Activated T-helper 1 cell treated with anti-CD3 and anti-CD28 coated beads, Interleukin-12 subunit alpha, Interleukin-12 subunit beta, Interleukin-2, Interleukin-4 antibody, amounts not matched to agents 30 ng/mL and 10 ng/mL and 1 ng/mL, durations not matched to agents 14 hours and 24 hours and 36 hours (primary cell): ENCODE measurements around the gene SELENOI. TPM values are rescaled to one million over a fixed set of nuclear protein-coding genes. Genes with fewer than 3 reads are reported as not detected.
"Not testable (repeated sequence)": the region's sequence is repeated elsewhere in the genome, so short reads cannot be mapped to it uniquely, and the experiment has no call there.

ENCODE experiments used
- DNase-seq: peaks from one replicate; pipeline ENCODE4 v3.0.0; 2021; ENCODE audit warnings: low spot score
- H3K27ac Mint-ChIP-seq: one replicate; pipeline ENCODE4 v1.8.0; 2021; ENCODE audit warnings: mild to moderate bottlenecking, mixed read lengths
- H3K27me3 Mint-ChIP-seq: one replicate; pipeline ENCODE4 v1.8.0; 2022; ENCODE audit warnings: mild to moderate bottlenecking, moderate library complexity, mixed read lengths; ENCODE audit not compliant: insufficient read depth
- H3K36me3 Mint-ChIP-seq: one replicate; pipeline ENCODE4 v1.8.0; 2021; ENCODE audit warnings: low read depth, mixed read lengths
- H3K4me1 Mint-ChIP-seq: one replicate; pipeline ENCODE4 v1.8.0; 2021; ENCODE audit warnings: low read depth, mixed read lengths
- H3K4me3 Mint-ChIP-seq: one replicate; pipeline ENCODE4 v1.8.0; 2021; ENCODE audit warnings: mild to moderate bottlenecking, moderate library complexity, mixed read lengths
- H3K9me3 Mint-ChIP-seq: one replicate; pipeline ENCODE4 v1.8.0; 2021; ENCODE audit warnings: mixed read lengths
- intact Hi-C: fragments of 100-400 bp; cut with micrococcal nuclease; formaldehyde crosslinking; loops from one replicate; pipeline ENCODE4 v1.15.1; 2024
- total RNA-seq: library from RNA; stranded (reverse); gene quantifications from 2 replicates; pipeline ENCODE4 v1.2.3, GENCODE V29; 2022

Gene SELENOI
- total RNA-seq, 1 donor from 2014 or later, result 68.2 TPM

DNA sequence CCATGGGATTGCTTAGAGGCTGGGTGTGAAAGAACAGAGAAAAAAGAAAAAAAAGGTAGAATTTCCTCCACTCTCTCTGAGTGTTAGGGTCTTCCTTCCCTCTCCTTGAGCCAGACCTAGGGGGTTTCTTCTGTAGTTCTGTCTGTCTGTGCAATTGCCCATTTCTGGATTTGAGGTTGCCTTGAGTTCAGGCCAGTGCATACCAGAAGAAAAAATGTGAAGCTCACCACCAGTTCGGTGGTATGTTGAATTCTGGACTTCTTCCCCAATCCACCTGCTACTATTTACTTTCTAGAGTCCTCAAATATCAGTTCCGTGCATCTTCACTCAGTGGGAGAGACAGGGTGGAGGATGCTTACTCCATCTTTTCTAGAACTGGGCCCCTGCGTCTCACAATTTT lies 15.3 kb upstream of the SELENOI start:
- no peaks in the 10 kb centered on the region for H3K9me3 Mint-ChIP-seq

DNA sequence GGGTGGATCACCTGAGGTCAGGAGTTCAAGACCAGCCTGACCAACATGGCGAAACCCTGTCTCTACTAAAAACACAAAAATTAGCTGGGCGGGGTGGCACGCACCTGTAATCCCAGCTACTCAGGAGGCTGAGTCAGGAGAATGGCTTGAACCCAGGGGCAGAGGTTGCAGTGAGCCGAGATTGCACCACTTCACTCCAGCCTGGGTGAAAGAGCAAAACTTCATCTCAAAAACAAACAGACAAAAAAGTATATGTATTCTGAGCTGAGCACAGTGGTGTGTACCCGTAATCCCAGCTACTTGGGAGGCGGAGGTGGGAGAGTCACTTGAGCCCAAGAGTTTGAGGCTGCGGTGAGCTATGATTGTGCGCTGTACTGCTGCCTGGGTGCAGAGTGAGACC lies 14.6 kb upstream of the SELENOI start:
- not testable (repeated sequence) for H3K9me3 Mint-ChIP-seq, H3K36me3 Mint-ChIP-seq, H3K27me3 Mint-ChIP-seq, H3K27ac Mint-ChIP-seq, H3K4me3 Mint-ChIP-seq, DNase-seq
- intact Hi-C loops, result loop anchor here (2.0 to 5.0 kb wide), 4 partner anchors 13 to 159 kb away; partner anchors contain the start of gene GAREM2
- H3K4me1 Mint-ChIP-seq, result peaks cover 13% of the 10 kb centered on the region

More for the DNA sequence above, 15.3 kb upstream of the SELENOI start:
- Mint-ChIP-seq H3K36me3 (no peaks in the 10 kb centered on the region), H3K27ac (no peak overlapping the region), H3K27me3 (no peaks in the 10 kb centered on the region), H3K4me3 (no peak overlapping the region), H3K4me1 (peaks cover 13% of the 10 kb centered on the region)
- intact Hi-C loops, result loop anchor here (1.0 to 5.0 kb wide), 6 partner anchors 14 to 158 kb away; partner anchors contain the start of gene GAREM2
- DNase-seq, result no peak

DNA sequence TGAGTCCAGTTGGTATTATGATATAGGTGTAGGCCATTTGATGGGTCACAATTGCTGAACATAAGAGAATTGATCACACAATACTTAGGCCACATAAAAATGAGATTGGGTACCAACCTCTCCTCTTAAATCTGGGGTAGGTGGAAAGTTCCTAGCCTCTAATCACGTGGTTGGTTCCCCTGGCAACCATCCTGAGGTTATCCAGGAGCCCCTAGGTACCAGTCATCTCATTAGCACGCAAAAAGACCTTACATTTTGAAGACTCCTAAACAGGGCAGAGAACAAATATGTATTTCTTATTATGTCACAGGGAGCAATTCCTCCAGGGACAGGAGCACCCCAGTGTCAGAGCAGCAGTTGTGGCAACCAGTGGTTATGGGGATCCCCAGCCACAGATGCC lies 12.7 kb upstream of the SELENOI start:
- no peaks in the 10 kb centered on the region for H3K27me3 Mint-ChIP-seq
- no peak overlapping the region for H3K27ac Mint-ChIP-seq
- intact Hi-C loops, result loop anchor here (5.0 kb wide), 1 partner anchor 161 kb away; the partner anchor contains the start of gene GAREM2
- H3K4me3 Mint-ChIP-seq, result no peak overlapping the region
- peaks cover 20% of the 10 kb centered on the region for H3K4me1 Mint-ChIP-seq
- no peaks in the 10 kb centered on the region for H3K9me3 Mint-ChIP-seq
- DNase-seq, result no peak
- no peaks in the 10 kb centered on the region for H3K36me3 Mint-ChIP-seq

DNA sequence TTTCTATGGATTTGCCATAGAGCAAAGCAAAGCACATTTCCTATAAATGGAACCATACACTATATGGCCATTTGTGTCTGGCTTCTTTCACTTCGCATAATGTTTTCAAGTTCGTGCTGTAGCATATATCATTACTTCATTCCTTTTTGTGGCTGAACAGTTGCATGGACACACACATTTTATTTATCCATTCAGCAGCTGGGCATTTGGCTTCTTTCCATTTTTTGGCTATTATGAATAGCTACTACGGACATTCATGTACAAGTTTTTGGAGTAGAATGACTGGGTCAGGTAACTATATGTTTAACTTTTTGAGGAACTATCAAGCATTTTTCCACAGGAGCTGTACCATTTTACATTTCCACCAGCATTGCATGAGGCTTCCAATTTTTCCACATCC lies 10.7 kb upstream of the SELENOI start:
- Mint-ChIP-seq H3K4me1 (peaks cover 13% of the 10 kb centered on the region), H3K9me3 (no peaks in the 10 kb centered on the region), H3K27ac (no peak overlapping the region), H3K4me3 (no peak overlapping the region), H3K27me3 (no peaks in the 10 kb centered on the region), H3K36me3 (no peaks in the 10 kb centered on the region)
- intact Hi-C loops, result no loop called here
- no peak for DNase-seq

DNA sequence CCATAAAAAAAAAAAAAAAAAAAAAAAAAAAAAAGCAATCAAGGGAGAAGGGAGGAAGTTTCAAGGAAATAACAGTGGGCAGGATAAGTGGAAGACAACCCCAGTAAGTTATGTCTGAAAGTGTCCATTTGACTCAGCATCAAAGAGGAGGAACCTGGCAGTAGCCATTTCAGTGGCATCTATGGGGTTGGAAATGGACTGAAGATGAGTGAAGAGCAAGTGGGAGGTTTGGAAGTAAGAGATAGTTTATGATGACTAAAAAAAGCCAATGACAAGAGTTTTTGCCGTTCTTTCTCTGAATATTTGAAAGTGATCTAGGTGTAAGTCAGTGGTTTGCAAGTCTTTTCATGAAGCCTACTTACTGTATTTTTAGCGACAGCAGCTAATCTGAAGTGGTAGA lies 9.2 kb upstream of the SELENOI start:
- Mint-ChIP-seq H3K9me3 (no peaks in the 10 kb centered on the region), H3K4me1 (peaks cover 11% of the 10 kb centered on the region), H3K27ac (no peak overlapping the region), H3K4me3 (no peak overlapping the region), H3K36me3 (no peaks in the 10 kb centered on the region), H3K27me3 (no peaks in the 10 kb centered on the region)
- intact Hi-C loops, result no loop called here
- DNase-seq, result no peak

DNA sequence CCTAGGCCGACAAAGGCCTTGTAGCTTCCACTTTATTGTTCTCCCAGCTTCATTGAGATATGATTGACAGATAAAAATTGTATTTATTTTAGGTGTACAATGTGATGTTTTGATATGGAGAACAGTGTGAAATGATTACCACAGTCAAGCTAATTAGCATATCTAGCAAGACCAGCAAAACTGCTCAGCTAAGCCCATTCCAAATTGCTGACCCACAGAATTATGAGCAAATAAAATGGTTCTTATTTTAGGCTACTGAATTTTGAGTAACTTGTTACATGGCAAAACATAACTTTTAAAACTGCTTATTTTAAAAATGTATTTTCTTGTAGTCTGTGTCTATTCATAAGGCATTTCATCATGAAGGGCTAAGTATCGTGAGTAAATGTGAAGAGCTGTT lies 8.6 kb upstream of the SELENOI start:
- Mint-ChIP-seq H3K4me1 (peaks cover 11% of the 10 kb centered on the region), H3K9me3 (no peaks in the 10 kb centered on the region), H3K36me3 (no peaks in the 10 kb centered on the region), H3K27me3 (no peaks in the 10 kb centered on the region), H3K4me3 (no peak overlapping the region), H3K27ac (no peak overlapping the region)
- no peak for DNase-seq
- intact Hi-C loops, result no loop called here

DNA sequence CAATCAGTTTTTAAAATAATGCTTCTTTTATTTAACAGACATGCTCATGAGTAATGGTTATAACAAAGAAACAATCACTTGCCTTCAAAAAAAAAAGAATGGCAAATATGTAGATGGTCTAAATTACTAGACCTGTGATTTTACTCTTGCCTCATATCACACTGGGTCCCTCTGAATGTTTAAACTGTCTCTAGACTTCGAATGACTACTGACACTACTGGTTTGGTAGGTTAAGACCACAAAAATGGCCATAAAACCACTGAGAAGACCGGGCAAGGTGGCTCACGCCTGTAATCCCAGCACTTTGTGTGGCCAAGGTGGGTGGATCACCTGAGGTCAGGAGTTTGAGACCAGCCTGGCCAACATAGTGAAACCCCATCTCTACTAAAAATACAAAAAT lies 5.1 kb upstream of the SELENOI start:
- no peak overlapping the region for H3K27ac Mint-ChIP-seq

DNA sequence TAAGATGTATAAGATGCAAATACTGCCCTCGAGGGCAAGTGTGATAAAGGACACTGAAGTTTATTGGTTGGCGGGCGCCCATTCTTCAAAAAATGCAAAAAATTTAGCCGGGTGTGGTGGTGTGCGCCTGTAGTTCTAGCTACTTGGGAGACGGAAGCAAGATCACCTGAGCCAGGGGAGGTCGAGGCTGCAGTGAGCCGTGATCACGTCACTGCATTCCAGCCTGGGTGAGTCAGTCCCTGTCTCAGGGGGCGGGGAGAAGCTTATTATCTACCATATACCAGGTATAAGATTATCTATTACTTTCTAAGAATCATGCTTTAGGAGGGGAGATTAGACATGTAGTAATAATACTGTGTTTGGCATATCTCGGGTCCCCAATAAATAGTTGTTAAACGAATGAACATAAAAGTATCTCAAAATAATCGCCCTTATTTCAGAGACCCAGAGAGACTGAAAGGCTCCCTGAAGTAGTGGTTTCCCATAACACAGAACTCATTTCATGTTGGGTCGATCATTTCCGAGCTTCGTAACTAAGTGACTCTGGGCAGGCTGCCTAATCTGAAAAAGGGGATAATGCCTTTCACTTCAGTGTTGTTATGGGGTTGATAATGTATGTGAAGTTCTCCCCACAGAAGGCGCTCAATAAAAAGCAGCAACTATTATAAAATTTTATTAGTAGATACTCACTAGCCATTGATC lies 1.2 kb upstream of the SELENOI start:
- Mint-ChIP-seq H3K27ac (peak overlapping the region; percentile 98), H3K9me3 (no peaks in the 10 kb centered on the region), H3K36me3 (peaks cover 10% of the 10 kb centered on the region), H3K27me3 (no peaks in the 10 kb centered on the region), H3K4me1 (peaks cover 31% of the 10 kb centered on the region), H3K4me3 (peak overlapping the region; percentile 99)
- intact Hi-C loops, result loop anchor here (1.0 to 5.0 kb wide), 8 partner anchors 14 to 1302 kb away; partner anchors contain the start of genes AGBL5, ASXL2, CENPA and EFR3B
- no peak for DNase-seq

More for the DNA sequence above, 5.1 kb upstream of the SELENOI start:
- Mint-ChIP-seq H3K4me3 (no peak overlapping the region), H3K27me3 (no peaks in the 10 kb centered on the region), H3K36me3 (peaks cover 3% of the 10 kb centered on the region), H3K9me3 (no peaks in the 10 kb centered on the region), H3K4me1 (peaks cover 20% of the 10 kb centered on the region)
- DNase-seq, result no peak
- intact Hi-C loops, result no loop called here

DNA sequence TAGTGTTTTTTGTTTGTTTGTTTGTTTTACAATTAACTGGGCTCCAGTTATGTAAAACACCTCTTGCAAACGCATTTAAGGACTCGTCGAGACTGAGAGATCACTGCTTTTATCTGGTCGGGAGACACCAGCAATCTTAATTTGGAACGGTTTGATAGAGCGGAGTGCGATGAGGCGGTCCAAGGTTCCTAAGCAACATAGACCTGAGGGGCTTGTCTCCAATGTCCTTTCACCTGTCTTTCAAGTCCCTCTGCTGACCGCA lies 729 bp upstream of the SELENOI start:
- intact Hi-C loops, result loop anchor here (1.0 to 5.0 kb wide), 8 partner anchors 14 to 1303 kb away; partner anchors contain the start of genes AGBL5, ASXL2, CENPA and EFR3B
- H3K4me3 Mint-ChIP-seq, result peak overlapping the region; percentile 99
- peak overlapping the region; percentile 98 for H3K27ac Mint-ChIP-seq
- H3K4me1 Mint-ChIP-seq, result peaks cover 31% of the 10 kb centered on the region
- no peaks in the 10 kb centered on the region for H3K9me3 Mint-ChIP-seq
- DNase-seq, result no peak
- H3K27me3 Mint-ChIP-seq, result no peaks in the 10 kb centered on the region
- peaks cover 10% of the 10 kb centered on the region for H3K36me3 Mint-ChIP-seq

DNA sequence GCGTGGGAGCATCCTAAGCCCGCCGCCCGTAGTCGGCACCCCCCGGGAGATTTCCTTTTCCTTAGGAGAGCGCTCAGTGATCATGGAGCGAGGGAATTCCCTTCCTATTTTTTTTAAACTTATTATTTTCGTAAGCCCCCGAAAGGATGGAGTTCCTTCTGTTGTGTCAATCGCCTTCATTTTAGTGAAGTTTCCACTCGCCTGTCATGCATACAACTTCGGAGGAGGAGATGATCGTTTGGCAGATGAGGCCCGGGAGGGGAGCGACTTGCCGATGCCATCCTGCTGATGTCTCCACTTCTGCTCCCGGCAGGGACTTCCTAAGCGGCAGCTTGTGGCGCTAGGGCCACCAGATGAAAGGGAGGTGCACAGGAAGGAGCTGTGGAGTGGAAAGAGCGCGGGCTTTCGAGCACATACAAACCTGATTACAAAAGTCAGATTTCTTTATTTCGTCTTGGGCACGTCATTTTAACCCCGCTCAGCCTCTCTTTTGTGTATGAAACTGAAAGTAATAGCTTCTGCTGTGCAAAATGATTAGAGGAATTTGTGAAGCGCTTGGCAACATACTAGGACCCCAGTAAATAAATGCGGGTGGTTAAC lies 611 bp downstream of the SELENOI start, which contains the start of gene ADGRF3:
Gene ADGRF3, minus strand, starts transcription at position 336 of the 600 bp plus-strand sequence. CDS start 555 bp downstream, outside the sequence.
- Mint-ChIP-seq H3K27ac (peak within 1 kb of the TSS; percentile 98), H3K36me3 (peaks cover 15% of the 10 kb centered on the region), H3K4me1 (peaks cover 40% of the 10 kb centered on the region), H3K4me3 (peak within 1 kb of the TSS; percentile 99), H3K9me3 (no peaks in the 10 kb centered on the region), H3K27me3 (no peaks in the 10 kb centered on the region)
- DNase-seq, result peak; percentile 63
- intact Hi-C loops, result loop anchor here (1.0 to 5.0 kb wide), 10 partner anchors 9 to 1304 kb away; partner anchors contain the start of genes ASXL2, CENPA, EFR3B and MPV17

DNA sequence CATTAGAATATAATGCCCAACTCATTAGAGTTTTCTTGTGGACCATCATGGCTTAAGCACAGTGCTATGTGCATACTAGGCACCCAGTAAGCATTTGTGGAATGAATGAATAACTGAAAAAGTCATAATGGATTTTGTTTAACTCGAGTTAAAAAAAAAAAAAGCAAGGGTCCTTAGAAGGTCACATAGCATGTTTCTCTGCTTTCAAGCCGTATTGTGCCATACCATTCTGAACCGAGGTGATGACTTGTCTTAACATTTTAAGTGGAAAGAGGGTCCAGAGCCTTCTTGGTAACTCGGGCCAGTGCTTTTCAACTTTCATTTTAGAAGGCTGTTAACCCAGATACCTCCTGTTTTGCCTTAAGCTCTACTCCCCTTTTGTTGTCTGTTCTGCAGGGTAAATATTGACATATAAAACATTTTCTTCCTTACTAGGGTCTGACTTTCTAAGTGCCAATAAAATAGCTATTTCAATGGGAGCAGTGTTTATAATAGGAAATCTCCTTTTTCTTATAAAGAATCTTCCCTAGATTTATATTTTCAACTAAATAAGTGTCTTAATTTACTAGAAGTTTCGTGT lies 1.4 kb downstream of the SELENOI start:
- no peak for DNase-seq
- H3K4me3 Mint-ChIP-seq, result peak overlapping the region; percentile 99
- H3K27me3 Mint-ChIP-seq, result no peaks in the 10 kb centered on the region
- peaks cover 19% of the 10 kb centered on the region for H3K36me3 Mint-ChIP-seq
- no peaks in the 10 kb centered on the region for H3K9me3 Mint-ChIP-seq
- intact Hi-C loops, result loop anchor here (1.0 to 5.0 kb wide), 8 partner anchors 8 to 1305 kb away; partner anchors contain the start of genes ASXL2, CENPA, EFR3B and MPV17
- H3K4me1 Mint-ChIP-seq, result peaks cover 48% of the 10 kb centered on the region
- H3K27ac Mint-ChIP-seq, result peak overlapping the region; percentile 98

DNA sequence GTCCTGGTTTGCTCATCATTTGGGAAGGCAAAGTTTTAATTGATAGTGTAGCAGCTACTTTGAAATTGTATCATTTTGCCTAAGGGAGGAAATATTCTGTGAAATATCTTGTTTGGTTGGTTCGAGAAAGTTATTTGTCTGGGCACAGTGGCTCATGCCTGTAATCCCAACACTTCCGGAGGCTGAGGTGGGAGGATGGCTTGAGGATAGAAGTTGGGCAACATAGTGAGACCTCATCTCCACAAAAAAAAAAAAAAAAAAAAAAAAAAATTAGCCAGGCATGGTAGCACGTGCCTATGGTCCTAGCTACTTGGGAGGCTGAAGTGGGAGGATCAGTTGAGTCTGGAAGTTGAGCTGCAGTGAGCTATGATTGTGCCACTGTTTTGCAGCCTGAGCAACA lies 3.7 kb downstream of the SELENOI start:
- no peak overlapping the region for H3K27ac Mint-ChIP-seq

More for the DNA sequence above, 3.7 kb downstream of the SELENOI start:
- Mint-ChIP-seq H3K4me1 (peaks cover 47% of the 10 kb centered on the region), H3K9me3 (no peaks in the 10 kb centered on the region), H3K27me3 (no peaks in the 10 kb centered on the region), H3K36me3 (peaks cover 24% of the 10 kb centered on the region), H3K4me3 (no peak overlapping the region)
- intact Hi-C loops, result loop anchor here (5.0 kb wide), 5 partner anchors 438 to 1307 kb away; partner anchors contain the start of genes ASXL2, CENPA, EFR3B and MPV17
- no peak for DNase-seq
